NB4 (cell line): ENCODE measurements around the gene STK11IP.

Experiments used
- DNase-seq: peaks from one replicate; pipeline ENCODE4 v3.0.0; 2010; ENCODE audit warnings: low read depth
- H3K4me3 ChIP-seq: one replicate; pipeline ENCODE4 v1.5.1; 2011; ENCODE audit warnings: mild to moderate bottlenecking, low read depth, low read length, moderate library complexity
- CTCF ChIP-seq: IDR thresholded peaks from one replicate; pipeline ENCODE4 v1.5.1; 2012; ENCODE audit warnings: low read depth, low read length
- MYC ChIP-seq: IDR thresholded peaks from 2 replicates; pipeline ENCODE4 v1.6.1; 2011; ENCODE audit warnings: low read depth, low read length
- POLR2A ChIP-seq: IDR thresholded peaks from 2 replicates; pipeline ENCODE4 v1.6.1; 2011; ENCODE audit warnings: mild to moderate bottlenecking; ENCODE audit not compliant: insufficient read length; ENCODE audit errors: extremely low read depth
- TF ChIP-seq, protein P1 (sequence below): IDR thresholded peaks from 2 replicates; pipeline ENCODE4 v1.6.1; 2011; ENCODE audit warnings: low read depth, low read length

The STK11IP gene

DNA sequence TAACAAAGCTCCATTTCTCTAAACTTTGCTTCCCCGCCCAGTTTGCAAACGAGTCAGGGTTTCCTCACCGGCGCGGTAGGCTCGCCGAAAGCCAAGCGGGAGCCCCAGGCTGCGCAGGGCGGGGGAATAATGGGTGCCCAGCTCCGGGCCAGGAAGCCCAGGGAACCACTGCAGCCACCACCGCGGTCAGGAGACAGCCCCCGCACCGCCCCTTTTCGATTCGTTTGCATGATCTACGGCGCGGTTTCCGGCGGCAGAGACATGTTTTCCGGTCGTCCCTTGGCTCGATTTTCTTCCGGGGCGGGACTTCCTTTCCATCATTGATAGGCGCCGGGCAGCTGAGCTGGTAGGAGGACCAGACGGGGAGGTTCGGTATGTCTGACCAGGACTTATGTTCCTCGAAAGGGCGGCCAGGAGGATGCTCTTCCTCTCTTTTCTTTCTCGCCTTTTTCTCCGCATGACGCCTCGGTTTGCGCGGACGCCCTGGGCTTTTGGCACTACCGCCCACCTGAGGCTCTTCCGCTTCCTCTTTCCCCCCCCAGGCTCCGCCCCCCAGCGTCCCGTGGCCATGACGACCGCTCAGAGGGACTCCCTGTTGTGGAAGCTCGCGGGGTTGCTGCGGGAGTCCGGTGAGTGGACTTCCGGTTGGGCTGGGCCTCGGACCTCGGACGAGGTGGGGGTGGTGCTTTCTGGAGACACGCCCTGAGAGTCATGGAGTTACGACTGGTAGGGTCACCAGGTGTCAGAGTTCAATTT lies at the start of gene STK11IP:
Gene STK11IP (plus strand): TSS at position 306 of the 756 bp plus-strand sequence. CDS start 263 bp downstream, at position 569.
- TF ChIP-seq POLR2A (peak; percentile 90), MYC (peak; percentile 48), CTCF (no peak)
- TF ChIP-seq, protein P1, sequence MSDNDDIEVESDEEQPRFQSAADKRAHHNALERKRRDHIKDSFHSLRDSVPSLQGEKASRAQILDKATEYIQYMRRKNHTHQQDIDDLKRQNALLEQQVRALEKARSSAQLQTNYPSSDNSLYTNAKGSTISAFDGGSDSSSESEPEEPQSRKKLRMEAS = peak; percentile 20; the same call in 1 of the 2 replicates

DNA sequence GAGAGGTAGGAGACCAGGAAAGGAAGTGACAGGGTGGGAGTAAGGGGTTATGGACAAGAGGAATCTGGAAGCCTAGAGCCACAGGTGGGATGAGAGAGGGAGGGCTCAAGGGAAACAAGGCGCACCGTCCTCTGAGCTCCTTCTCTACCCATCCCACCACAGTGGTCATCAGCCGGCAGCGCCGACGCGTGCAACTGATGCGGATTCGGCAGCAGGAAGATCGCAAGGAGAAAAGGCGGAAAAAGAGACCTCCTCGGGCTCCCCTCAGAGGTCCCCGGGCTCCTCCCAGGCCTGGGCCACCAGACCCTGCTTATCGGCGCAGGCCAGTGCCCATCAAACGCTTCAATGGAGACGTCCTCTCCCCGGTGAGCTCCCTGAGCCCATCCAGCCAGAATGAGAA lies 48.7 kb upstream of the STK11IP start:
- no peak for DNase-seq
- TF ChIP-seq POLR2A (no peak), MYC (no peak), CTCF (no peak)
- TF ChIP-seq, protein P1 = no peak
- H3K4me3 ChIP-seq = no peak overlapping the region

More for the DNA sequence above, at the start of gene STK11IP:
- DNase-seq = peak; percentile 98
- peak within 1 kb of the TSS; percentile 92 for H3K4me3 ChIP-seq

DNA sequence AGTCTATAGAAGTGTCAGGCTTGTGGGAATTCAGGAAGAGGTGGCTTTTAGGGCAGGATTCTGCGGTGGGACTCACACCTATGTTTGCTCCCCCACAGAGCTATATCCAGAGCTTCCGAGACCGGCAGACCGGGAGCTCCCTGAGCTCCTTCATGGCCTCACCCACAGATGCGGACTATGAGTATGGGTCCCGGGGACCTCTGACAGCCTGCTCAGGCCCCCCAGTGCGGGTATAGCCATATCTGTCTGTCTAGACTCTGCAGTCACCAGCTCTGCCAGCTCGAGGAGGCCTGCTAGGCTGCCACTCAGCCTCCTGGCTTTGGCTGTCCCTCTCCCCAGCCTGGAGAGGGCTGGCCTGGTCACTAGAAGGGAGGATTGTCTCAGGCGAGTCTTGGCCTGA lies 48.0 kb upstream of the STK11IP start:
- no peak for TF ChIP-seq POLR2A
- no peak for TF ChIP-seq MYC
- TF ChIP-seq, protein P1 = no peak
- no peak for TF ChIP-seq CTCF
- H3K4me3 ChIP-seq = no peak overlapping the region
- no peak for DNase-seq

DNA sequence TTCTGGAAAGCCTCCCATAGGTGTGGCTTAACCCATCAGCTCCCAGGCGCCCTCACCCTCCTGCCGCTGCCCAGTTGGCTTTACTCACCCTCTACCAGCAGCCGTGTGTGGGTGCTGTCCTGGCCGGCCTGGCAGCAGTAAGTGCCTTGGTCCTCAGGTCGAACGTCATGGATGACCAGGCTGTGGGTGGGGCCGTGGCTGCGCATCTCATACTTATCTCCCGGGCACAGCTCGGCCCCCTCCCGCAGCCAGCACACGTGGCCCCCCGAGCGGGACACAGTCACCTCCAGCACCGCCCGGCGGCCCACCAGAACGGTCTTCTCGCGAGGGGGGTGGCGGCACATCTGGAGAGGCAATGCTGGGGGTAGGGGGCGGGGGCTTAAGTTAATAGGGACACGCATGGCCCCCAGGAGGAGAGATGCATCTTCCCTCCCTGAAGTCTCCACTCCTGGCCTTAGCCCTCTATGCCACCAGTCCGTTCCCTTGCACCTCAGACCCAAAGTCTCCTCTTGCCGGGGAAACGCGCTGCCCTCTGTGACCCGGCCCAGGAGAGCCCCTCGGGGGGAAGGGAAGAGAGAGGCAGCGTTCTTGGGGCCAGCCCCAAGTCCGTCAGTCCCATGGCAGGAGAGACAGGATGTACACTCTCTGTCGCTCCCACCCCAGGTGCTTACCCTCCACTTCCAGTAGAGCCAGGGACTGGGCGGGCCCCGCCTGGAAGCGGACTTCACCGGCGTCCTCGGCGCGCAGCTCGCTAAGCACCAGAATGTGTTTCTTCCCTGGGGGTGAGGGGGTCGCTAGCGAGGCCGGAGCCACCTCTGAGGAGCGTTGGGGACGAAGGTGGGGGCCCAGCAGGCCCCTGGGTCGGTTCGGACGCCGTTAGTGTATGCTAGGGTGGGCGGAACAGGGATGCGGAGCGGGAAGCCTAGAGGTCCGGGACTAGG lies 45.9 kb upstream of the STK11IP start:
- no peak for TF ChIP-seq CTCF
- TF ChIP-seq, protein P1 = no peak
- no peak for TF ChIP-seq MYC
- TF ChIP-seq POLR2A = no peak
- H3K4me3 ChIP-seq = no peak overlapping the region
- no peak for DNase-seq

DNA sequence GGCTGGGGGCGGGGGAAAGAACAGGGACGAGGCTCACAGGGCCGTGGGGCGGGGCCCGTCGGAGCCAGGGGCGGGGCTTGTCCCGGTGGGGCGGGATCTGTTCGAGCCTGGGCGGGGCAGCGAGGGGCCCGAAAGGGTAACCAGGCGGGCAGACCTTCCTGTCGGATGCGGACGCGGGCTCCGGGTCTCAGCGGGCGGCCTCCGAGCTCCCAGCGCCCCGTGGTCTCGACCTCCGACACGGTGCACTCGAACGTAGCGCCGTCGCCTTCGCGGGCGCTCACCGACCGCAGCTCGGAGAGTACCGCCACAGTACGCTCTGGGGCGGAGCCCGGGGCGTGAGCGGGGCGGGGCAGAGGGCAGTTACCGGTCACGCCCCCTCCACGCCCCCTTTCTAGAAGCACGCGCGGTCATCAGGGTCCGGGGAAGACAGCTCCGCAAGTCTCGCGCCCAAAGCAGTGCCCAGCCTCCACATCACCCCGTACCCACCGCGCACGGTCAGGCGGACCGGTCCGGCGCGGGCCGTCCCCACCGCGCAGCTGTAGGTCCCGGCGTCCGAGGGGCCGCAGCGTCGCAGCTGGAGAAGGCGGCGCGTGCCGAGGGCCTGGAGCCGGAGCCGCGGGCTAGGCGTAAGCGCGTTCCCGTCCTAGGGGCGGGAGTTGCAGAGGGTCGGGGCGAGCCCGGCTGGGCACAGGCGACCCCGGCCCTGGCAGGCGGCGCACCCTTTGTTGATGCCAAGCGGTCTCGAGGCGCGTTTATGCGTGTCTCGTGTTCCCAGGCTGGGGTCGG lies 45.1 kb upstream of the STK11IP start:
- DNase-seq = no peak
- H3K4me3 ChIP-seq = no peak overlapping the region
- TF ChIP-seq, protein P1 = no peak
- TF ChIP-seq POLR2A (no peak), MYC (no peak), CTCF (no peak)
